Activated CD8-positive, alpha-beta memory T cell treated with anti-CD3 and anti-CD28 coated beads, Interleukin-2, amount 10 ng/mL, durations not matched to agents 7 days and 5 days (primary cell): ENCODE measurements around the gene STX7. TPM values are rescaled to one million over a fixed set of nuclear protein-coding genes. Genes with fewer than 3 reads are reported as not detected.
"Not testable (repeated sequence)": the region's sequence is repeated elsewhere in the genome, so short reads cannot be mapped to it uniquely, and the experiment has no call there.

Experiments
- ATAC-seq: fragments of 150-1000 bp; cut with Tn5 transposase; one replicate; pipeline ENCODE4 v1.10.0; 2021; ENCODE audit warnings: moderate library complexity
- CTCF ChIA-PET: fragments of 350-600 bp; sonication (Branson Sonifier 250); formaldehyde crosslinking; loops from one replicate; lab custom pipeline; 2021; ENCODE audit warnings: antibody characterized with exemption; lab: Charles Lee
- DNase-seq: peaks from one replicate; pipeline ENCODE4 v3.0.0-alpha.2; 2020
- H3K27ac Mint-ChIP-seq: one replicate; pipeline ENCODE4 v1.8.0; 2021; ENCODE audit warnings: mild to moderate bottlenecking, mixed read lengths
- H3K27me3 Mint-ChIP-seq: one replicate; pipeline ENCODE4 v1.8.0; 2021; ENCODE audit warnings: mixed read lengths
- H3K36me3 Mint-ChIP-seq: one replicate; pipeline ENCODE4 v1.8.0; 2021; ENCODE audit warnings: mild to moderate bottlenecking, mixed read lengths
- H3K4me1 Mint-ChIP-seq: one replicate; pipeline ENCODE4 v1.8.0; 2021; ENCODE audit warnings: mixed read lengths
- H3K4me3 Mint-ChIP-seq: one replicate; pipeline ENCODE4 v1.8.0; 2021; ENCODE audit warnings: mild to moderate bottlenecking, moderate library complexity, mixed read lengths
- H3K9me3 Mint-ChIP-seq: one replicate; pipeline ENCODE4 v1.8.0; 2022; ENCODE audit warnings: low read depth, mixed read lengths
- total RNA-seq, 2 experiments: library from RNA; stranded (reverse); gene quantifications; one replicate each; pipeline ENCODE4 v1.2.3, GENCODE V29; 2021

Gene STX7, protein sequence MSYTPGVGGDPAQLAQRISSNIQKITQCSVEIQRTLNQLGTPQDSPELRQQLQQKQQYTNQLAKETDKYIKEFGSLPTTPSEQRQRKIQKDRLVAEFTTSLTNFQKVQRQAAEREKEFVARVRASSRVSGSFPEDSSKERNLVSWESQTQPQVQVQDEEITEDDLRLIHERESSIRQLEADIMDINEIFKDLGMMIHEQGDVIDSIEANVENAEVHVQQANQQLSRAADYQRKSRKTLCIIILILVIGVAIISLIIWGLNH
- 10 to 100 TPM; 17.2 to 19.5 TPM for total RNA-seq

DNA sequence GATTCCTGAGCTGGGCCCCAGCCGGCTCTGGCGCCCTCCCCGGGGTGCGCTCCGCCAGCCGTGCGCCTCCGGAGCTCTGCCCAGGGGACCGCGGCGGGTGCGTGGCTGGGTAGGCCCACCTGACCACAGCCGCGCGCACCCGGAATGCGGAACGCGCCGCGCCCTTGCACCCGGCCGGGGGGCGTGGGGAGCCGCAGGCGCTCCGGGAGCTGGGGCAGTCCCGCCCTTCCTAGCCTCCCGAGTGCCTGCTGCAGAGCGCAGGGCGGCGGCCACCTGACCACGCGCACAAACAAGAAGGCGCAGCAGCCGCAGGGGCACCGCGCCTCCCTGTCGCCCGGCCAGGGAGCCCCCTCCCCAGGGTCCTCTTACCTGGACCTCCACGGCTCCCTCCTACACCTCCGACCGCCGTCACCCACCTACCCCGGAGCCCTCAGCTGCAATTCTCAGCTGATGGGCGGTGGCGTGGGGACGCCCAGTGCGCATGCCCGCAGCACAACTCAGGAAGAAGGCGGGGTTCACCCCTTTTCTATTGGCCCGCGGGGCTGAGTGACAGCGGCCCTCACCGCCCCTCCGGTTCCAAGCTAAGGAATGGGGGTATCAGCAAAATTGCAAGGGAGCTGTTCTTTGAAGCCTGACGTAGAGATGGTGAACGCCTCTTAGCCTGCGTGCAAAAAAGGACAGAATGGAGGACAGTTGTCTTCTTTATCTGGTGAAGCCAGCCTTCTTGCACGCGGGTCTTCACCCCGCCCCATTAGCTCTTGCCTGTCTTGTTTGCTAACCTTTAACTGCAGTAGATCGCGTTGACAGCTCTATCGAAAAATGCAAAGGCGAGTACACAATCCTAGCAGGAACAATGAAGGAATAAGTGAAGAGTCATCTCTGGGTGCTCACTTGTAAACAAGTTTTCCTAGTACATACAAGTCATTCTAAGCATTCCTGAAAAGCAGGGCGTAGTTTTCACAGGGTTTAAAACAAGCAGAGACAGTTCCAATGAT lies at the start of gene STX7:
STX7 (minus strand) TSS at position 479 of the 995 bp plus-strand sequence. CDS start 9,586 bp downstream, outside the sequence.
- peak; percentile 91 for DNase-seq
- H3K4me3 Mint-ChIP-seq: peak within 1 kb of the TSS; percentile 92
- H3K4me1 Mint-ChIP-seq: peaks cover 26% of the 10 kb centered on the region
- peak; percentile 97 for ATAC-seq
- peak within 1 kb of the TSS; percentile 87 for H3K27ac Mint-ChIP-seq
- CTCF ChIA-PET: interaction anchor here (0.7 to 1.7 kb wide), 6 partner anchors 17 to 286 kb away, joined by 3 to 13 read pairs (median 12); no protein-coding TSS in a partner anchor
- H3K9me3 Mint-ChIP-seq: no peaks in the 10 kb centered on the region
- peaks cover 10% of the 10 kb centered on the region for H3K27me3 Mint-ChIP-seq
- peaks cover 8% of the 10 kb centered on the region for H3K36me3 Mint-ChIP-seq

DNA sequence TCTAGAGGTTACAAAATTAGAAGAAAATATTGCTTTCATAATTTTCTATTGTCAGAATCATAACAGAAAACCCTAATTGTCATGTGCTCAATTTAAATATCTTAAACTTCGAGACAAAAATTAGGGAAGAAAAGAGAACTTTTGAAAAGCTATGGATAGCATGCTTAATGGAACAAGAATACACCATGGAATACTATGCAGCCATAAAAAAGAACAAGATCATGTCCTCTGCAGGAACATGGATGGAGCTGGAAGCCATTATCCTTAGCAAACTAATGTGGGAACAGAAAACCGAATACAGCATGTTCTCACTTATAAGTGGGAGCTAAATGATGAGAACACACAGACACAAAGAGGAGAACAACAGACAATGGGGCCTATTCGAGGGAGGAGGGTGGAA lies 47.2 kb upstream of the STX7 start:
- ATAC-seq, H3K9me3 Mint-ChIP-seq, H3K4me3 Mint-ChIP-seq, H3K4me1 Mint-ChIP-seq, DNase-seq, H3K36me3 Mint-ChIP-seq, CTCF ChIA-PET, H3K27ac Mint-ChIP-seq: not testable (repeated sequence)
- H3K27me3 Mint-ChIP-seq: peaks cover 39% of the 10 kb centered on the region

DNA sequence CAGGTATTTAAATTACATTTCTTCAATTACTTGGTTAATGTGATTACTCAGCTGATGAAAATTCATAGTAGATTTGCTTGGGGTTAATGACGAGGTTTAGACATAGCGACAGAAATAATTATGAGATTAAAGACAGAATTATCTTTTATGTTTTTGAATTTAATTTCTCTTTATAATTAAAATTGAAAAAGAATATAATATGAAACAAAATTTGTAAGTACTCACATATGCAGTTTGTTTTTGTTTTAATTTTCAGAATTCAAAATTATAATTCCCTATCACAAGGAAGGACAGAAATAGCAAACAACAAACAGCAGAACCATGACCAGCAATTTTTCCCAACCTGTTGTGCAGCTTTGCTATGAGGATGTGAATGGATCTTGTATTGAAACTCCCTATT lies 39.5 kb upstream of the STX7 start, which contains the start of gene TAAR8:
TAAR8 (plus strand) TSS at position 301 of the 400 bp plus-strand sequence; CDS start at position 322, 21 bp downstream.
- no peak for ATAC-seq
- no peaks in the 10 kb centered on the region for H3K36me3 Mint-ChIP-seq
- no peak within 1 kb of the TSS for H3K27ac Mint-ChIP-seq
- H3K27me3 Mint-ChIP-seq: peaks cover 43% of the 10 kb centered on the region
- no peaks in the 10 kb centered on the region for H3K9me3 Mint-ChIP-seq
- CTCF ChIA-PET: interaction anchor here (0.8 kb wide), 1 partner anchor 9 kb away, joined by 3 read pairs; no protein-coding TSS in a partner anchor
- DNase-seq: no peak
- no peak within 1 kb of the TSS for H3K4me3 Mint-ChIP-seq
- no peaks in the 10 kb centered on the region for H3K4me1 Mint-ChIP-seq

DNA sequence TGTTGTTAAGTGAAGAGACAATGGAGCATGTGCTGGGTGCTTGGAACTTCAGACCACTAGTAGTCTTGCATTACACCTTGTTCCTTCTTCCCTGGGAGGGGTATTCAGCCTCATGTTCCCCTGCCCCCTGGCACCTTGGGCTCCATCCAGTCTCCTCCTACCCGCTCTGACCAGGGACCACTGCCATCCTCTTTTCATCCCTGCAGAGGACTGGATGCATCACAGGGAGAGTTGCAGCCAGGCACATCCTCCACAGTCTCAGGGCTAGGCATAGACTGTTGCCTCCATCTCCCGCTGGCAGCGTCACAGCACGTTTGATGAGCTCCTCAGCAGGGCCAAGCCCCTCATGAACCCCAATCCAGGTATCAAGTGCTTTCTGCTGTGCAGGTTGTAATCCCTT lies 38.3 kb upstream of the STX7 start:
- Mint-ChIP-seq H3K4me1 (no peaks in the 10 kb centered on the region), H3K27ac (no peak overlapping the region), H3K4me3 (no peak overlapping the region), H3K36me3 (no peaks in the 10 kb centered on the region), H3K9me3 (no peaks in the 10 kb centered on the region), H3K27me3 (peaks cover 35% of the 10 kb centered on the region)
- CTCF ChIA-PET: no interaction called here
- DNase-seq: no peak
- no peak for ATAC-seq

DNA sequence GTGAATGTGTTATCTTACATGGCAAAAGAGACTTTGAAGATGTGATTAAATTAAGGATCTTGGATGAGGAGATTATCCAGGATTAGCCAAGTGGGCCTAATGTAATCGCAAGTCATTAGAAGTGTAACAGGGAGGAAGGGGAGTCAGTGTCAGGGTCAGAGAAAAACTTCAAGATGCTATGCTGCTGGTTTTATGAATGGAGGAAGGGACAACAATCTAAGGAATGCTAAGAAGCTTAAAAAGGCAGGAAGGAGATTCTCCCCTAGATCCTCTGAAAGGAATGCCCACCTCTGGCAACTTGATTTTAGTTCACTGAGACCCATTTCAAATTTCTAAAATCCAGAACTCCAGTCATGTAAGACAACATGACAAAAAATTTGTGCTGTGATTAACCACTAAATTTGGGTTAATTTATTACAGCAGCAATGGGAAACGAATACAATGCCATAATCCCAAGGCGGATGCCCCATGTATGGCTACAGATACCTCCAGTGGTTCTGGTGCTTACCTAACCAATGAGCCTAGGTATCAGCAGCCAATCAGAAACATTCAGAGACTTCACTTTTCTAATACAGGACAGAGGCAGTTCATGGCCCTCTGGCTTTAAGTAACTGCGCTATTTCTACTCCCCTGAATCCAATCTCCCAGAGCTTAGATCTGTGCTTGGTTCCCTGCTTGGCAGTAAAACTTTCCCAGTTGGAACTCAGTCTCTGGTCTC lies 36.0 kb upstream of the STX7 start:
- ATAC-seq (no peak), DNase-seq (no peak)
- H3K36me3 Mint-ChIP-seq: no peaks in the 10 kb centered on the region
- H3K9me3 Mint-ChIP-seq: no peaks in the 10 kb centered on the region
- peaks cover 27% of the 10 kb centered on the region for H3K27me3 Mint-ChIP-seq
- H3K27ac Mint-ChIP-seq: no peak overlapping the region
- CTCF ChIA-PET: no interaction called here
- H3K4me1 Mint-ChIP-seq: no peaks in the 10 kb centered on the region
- H3K4me3 Mint-ChIP-seq: no peak overlapping the region

DNA sequence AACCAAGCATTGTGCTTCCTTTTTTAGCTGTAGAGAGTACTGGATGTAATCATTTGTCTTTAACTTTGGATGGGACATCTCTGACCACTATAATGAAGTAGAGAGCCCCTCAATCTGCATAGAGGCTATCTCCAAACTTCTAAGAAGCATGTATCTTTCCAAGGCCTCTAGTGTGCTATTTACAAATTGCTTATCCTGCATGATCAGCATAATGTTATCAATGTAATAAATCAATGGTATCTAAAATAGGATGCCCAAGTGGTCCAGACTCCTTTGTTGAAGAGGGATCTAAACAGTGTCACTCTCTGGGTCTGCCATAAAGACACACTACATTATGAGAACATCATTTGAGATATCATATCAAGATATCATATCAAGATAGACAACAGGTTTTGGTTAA lies 31.9 kb upstream of the STX7 start:
- CTCF ChIA-PET: interaction anchor here (0.8 to 1.9 kb wide), 2 partner anchors 8 to 14 kb away, joined by 3 to 7 read pairs; no protein-coding TSS in a partner anchor
- Mint-ChIP-seq H3K27me3 (peaks cover 39% of the 10 kb centered on the region), H3K9me3 (no peaks in the 10 kb centered on the region), H3K4me1 (no peaks in the 10 kb centered on the region), H3K27ac (no peak overlapping the region), H3K36me3 (no peaks in the 10 kb centered on the region), H3K4me3 (no peak overlapping the region)
- DNase-seq (no peak), ATAC-seq (no peak)

DNA sequence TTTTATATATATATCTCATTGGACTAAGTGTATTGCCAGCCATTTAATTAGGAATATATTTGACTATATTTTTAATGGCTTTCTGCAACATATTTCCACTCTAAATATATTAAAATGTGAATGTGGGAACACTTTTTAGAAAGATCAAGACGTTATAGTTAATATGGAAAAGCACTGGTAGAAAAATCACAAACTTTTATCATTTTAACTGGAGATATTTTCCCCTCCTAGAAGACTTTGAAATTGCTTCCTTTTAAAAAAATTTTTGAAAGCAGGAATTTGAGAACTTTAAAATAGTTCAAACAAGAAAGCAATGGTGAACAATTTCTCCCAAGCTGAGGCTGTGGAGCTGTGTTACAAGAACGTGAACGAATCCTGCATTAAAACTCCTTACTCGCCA lies 25.1 kb upstream of the STX7 start, which contains the start of gene TAAR9:
TAAR9 (plus strand) TSS at position 301 of the 400 bp plus-strand sequence; CDS start at position 314, 13 bp downstream.
- ATAC-seq (no peak), DNase-seq (no peak)
- CTCF ChIA-PET: interaction anchor here (1.2 kb wide), 1 partner anchor 8 kb away, joined by 3 read pairs; no protein-coding TSS in a partner anchor
- H3K4me1 Mint-ChIP-seq: no peaks in the 10 kb centered on the region
- no peak within 1 kb of the TSS for H3K4me3 Mint-ChIP-seq
- H3K27ac Mint-ChIP-seq: no peak within 1 kb of the TSS
- H3K9me3 Mint-ChIP-seq: no peaks in the 10 kb centered on the region
- H3K36me3 Mint-ChIP-seq: no peaks in the 10 kb centered on the region
- peaks cover 42% of the 10 kb centered on the region for H3K27me3 Mint-ChIP-seq

DNA sequence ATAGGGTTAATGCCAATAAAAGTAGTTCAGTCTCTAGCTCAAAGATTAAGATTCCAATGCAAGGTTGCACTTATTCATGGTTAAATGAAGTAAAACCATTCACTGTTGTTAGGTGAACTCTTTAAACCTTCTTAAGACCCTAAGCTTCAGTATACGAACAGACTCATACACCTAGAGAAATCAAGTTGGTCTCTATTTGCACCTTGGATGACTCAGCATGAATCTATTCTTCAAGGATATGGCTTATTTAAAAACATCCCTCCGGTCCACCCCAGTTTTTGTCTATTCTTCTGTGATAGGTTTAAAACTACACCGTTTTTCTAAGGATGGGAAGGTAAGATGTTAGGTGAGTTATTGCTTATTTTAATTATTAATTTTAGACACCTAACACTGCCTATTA lies 24.2 kb upstream of the STX7 start:
- Mint-ChIP-seq H3K4me3 (no peak overlapping the region), H3K27me3 (peaks cover 42% of the 10 kb centered on the region), H3K36me3 (no peaks in the 10 kb centered on the region), H3K27ac (no peak overlapping the region), H3K4me1 (no peaks in the 10 kb centered on the region), H3K9me3 (no peaks in the 10 kb centered on the region)
- DNase-seq (no peak), ATAC-seq (no peak)
- CTCF ChIA-PET: no interaction called here

DNA sequence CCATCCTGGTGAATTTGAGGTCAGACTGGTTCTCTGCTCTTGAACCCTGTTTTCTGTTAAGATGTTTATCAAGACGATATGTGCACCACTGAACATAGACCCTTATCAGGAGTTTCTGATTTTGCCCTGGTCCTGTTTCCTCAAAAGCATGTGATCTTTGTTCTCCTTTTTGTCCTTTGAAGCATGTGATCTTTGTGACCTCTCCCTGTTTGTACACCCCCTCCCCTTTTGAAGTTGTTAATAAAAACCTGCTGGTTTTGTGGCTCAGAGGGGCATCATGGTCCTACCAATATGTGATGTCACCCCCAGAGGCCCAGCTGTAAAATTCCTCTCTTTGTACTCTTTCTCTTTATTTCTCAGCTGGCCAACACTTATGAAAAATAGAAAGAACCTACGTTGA lies 21.6 kb upstream of the STX7 start:
- ATAC-seq, H3K4me1 Mint-ChIP-seq, H3K9me3 Mint-ChIP-seq, H3K36me3 Mint-ChIP-seq, CTCF ChIA-PET, DNase-seq, H3K4me3 Mint-ChIP-seq, H3K27ac Mint-ChIP-seq: not testable (repeated sequence)
- peaks cover 29% of the 10 kb centered on the region for H3K27me3 Mint-ChIP-seq

DNA sequence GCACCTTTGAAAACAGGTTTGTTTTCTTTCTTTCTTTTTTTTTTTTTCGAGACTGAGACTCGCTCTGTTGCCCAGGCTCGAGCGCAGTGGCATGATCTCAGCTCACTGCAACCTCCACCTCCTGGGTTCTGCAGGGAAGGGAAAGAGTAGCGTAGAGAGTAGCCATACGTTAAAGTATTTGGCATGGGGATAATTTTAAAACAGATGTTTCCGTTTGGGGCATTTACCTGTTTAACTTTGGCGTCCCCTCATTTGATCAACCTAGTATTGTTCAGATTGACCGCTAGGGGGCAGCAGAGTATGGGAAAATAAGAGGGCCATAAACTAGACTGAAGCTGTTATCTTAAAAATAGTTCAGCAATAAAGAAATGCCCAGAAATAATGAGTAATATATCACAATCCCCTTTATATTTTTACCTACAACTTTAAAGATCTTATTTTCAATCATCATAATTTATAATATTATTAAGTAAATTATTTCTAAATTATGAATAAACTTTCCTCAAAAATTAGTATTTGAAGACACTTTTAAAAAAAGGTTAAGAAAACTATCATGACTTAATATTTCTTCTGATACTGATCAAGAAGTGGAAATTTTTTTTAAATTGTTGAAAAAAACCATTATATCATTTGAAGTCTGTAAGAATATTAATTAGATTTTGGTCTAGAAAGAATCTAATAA lies 17.5 kb upstream of the STX7 start:
- peaks cover 27% of the 10 kb centered on the region for H3K27me3 Mint-ChIP-seq
- H3K36me3 Mint-ChIP-seq: no peaks in the 10 kb centered on the region
- DNase-seq (peak; percentile 76), ATAC-seq (peak; percentile 78)
- CTCF ChIA-PET: interaction anchor here (0.6 to 2.2 kb wide), 17 partner anchors 8 to 293 kb away, joined by 3 to 13 read pairs (median 3); partner anchors contain the start of genes SLC18B1, STX7, TAAR1 and TAAR9
- no peaks in the 10 kb centered on the region for H3K9me3 Mint-ChIP-seq
- H3K4me3 Mint-ChIP-seq: no peak overlapping the region
- peaks cover 3% of the 10 kb centered on the region for H3K4me1 Mint-ChIP-seq
- H3K27ac Mint-ChIP-seq: no peak overlapping the region

DNA sequence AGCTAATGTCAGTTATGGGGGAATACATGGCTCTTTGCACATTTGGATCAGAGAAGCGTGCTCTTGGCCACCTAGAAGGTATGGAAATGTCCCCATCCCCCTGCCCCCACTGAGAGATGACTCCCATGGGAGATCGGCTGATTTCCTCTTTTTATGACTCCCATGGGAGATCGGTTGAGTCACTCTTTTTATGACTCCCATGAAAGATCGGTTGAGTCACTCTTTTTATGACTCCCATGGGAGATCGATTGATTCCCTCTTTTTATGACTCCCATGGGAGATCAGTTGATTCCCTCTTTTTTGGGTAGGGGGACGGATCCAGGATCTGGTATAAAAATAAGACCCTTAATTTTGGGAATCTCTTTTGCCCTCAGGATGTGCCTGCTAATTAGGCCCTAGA lies 14.9 kb upstream of the STX7 start:
- CTCF ChIA-PET: interaction anchor here (1.6 to 1.8 kb wide), 2 partner anchors 236 to 296 kb away, joined by 3 to 4 read pairs; no protein-coding TSS in a partner anchor
- DNase-seq (no peak), ATAC-seq (no peak)
- Mint-ChIP-seq H3K9me3 (no peaks in the 10 kb centered on the region), H3K36me3 (no peaks in the 10 kb centered on the region), H3K4me1 (peaks cover 3% of the 10 kb centered on the region), H3K27me3 (peaks cover 48% of the 10 kb centered on the region), H3K27ac (no peak overlapping the region), H3K4me3 (no peak overlapping the region)

DNA sequence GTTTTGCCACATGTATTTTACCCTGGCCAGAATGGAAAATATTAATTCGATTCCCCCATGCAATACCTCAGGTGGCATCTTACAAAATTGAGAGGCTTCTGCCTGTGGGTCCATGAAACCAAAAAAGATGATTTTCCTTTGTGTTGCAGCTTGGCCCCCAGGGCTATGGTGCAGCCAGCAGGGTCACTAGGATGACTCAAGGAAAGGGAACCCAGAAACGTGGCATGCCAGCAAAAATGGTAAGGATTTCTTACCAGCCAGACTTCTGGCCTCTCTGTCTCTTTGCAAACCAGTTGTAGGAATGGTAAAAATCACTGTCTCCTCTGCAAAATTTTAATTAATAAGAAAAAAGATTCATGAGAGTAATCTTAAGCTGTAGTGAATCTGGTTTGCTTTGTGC lies 13.5 kb upstream of the STX7 start:
- Mint-ChIP-seq H3K9me3 (no peaks in the 10 kb centered on the region), H3K4me1 (peaks cover 3% of the 10 kb centered on the region), H3K27me3 (peaks cover 55% of the 10 kb centered on the region), H3K36me3 (no peaks in the 10 kb centered on the region), H3K27ac (no peak overlapping the region), H3K4me3 (no peak overlapping the region)
- DNase-seq: no peak
- CTCF ChIA-PET: interaction anchor here (0.9 to 1.2 kb wide), 2 partner anchors 11 to 295 kb away, joined by 3 read pairs; no protein-coding TSS in a partner anchor
- no peak for ATAC-seq
